HepG2 (cell line): ENCODE measurements around the gene ZNF428. TPM values are rescaled to one million over a fixed set of nuclear protein-coding genes. Genes with fewer than 3 reads are reported as not detected.
A peak's percentile ranks its signal among the peaks of the same experiment; 100 is the strongest.

Experiments used
- AGO2 ChIP-seq: fragments of 200-400 bp; formaldehyde crosslinking; optimal IDR thresholded peaks from 2 replicates; pipeline ENCODE3; 2017; ENCODE audit warnings: mild to moderate bottlenecking, low read depth, low read length, moderate library complexity
- AHR ChIP-seq: IDR thresholded peaks from 2 replicates; pipeline ENCODE4 v1.6.1; 2018; ENCODE audit warnings: missing genetic modification reagents, missing compliant biosample characterization
- ARID2 ChIP-seq: sonication (generic); formaldehyde crosslinking; IDR thresholded peaks from 2 replicates; pipeline ENCODE4 v1.8.1; 2022; ENCODE audit warnings: mild to moderate bottlenecking, missing genetic modification reagents, borderline replicate concordance
- FOXA3 ChIP-seq: IDR thresholded peaks from 2 replicates; pipeline ENCODE4 v1.6.1; 2016; ENCODE audit warnings: missing genetic modification reagents, missing compliant biosample characterization
- HNRNPLL ChIP-seq: fragments of 200-400 bp; formaldehyde crosslinking; IDR thresholded peaks from 2 replicates; pipeline ENCODE4 v1.6.1; 2017; ENCODE audit warnings: mild to moderate bottlenecking, low read depth, low read length; ENCODE audit not compliant: poor library complexity, severe bottlenecking
- IRF9 ChIP-seq: sonication (generic); formaldehyde crosslinking; IDR thresholded peaks from 2 replicates; pipeline ENCODE4 v1.8.0; 2022; ENCODE audit warnings: missing genetic modification reagents, mild to moderate bottlenecking, borderline replicate concordance
- ISL2 ChIP-seq: sonication (generic); formaldehyde crosslinking; IDR thresholded peaks from 2 replicates; pipeline ENCODE4 v1.5.0; 2020; ENCODE audit warnings: missing genetic modification reagents
- KDM5A ChIP-seq: fragments of 200-600 bp; sonication (generic); IDR thresholded peaks from 2 replicates; pipeline ENCODE4 v1.7.0; 2018; ENCODE audit warnings: antibody characterized with exemption, mild to moderate bottlenecking, low read length, borderline replicate concordance
- MEIS2 ChIP-seq: sonication (generic); formaldehyde crosslinking; IDR thresholded peaks from 2 replicates; pipeline ENCODE4 v1.9.0; 2021; ENCODE audit warnings: mild to moderate bottlenecking, missing genetic modification reagents
- MIXL1 ChIP-seq: IDR thresholded peaks from 2 replicates; pipeline ENCODE4 v1.6.1; 2016
- NFAT5 ChIP-seq: sonication (generic); formaldehyde crosslinking; IDR thresholded peaks from 2 replicates; pipeline ENCODE4 v1.4.0; 2020; ENCODE audit warnings: missing genetic modification reagents
- NONO ChIP-seq, 2 experiments: fragments of 450-650 bp in 1 of 2; sonication (generic) in 1 of 2; formaldehyde crosslinking in 1 of 2; IDR thresholded peaks in 1 of 2; conservative IDR thresholded peaks in 1 of 2; 2 replicates each; pipeline versions ENCODE4 v1.6.1 to v1.8.0; 2017 to 2022; ENCODE audit warnings: mild to moderate bottlenecking in 1 of 2, missing genetic modification reagents in 1 of 2, moderate library complexity in 1 of 2
- PHF5A ChIP-seq: IDR thresholded peaks from one replicate; pipeline ENCODE4 v1.6.1; 2018; ENCODE audit warnings: low read depth, missing genetic modification reagents; ENCODE audit not compliant: unreplicated experiment
- SALL1 ChIP-seq: sonication (generic); formaldehyde crosslinking; IDR thresholded peaks from 2 replicates; pipeline ENCODE4 v1.8.0; 2022; ENCODE audit warnings: mild to moderate bottlenecking, missing genetic modification reagents
- SCMH1 ChIP-seq: sonication (generic); formaldehyde crosslinking; IDR thresholded peaks from 2 replicates; pipeline ENCODE4 v1.9.0; 2021; ENCODE audit warnings: missing genetic modification reagents, mild to moderate bottlenecking, borderline replicate concordance
- SNRNP70 ChIP-seq: fragments of 200-400 bp; formaldehyde crosslinking; IDR thresholded peaks from 2 replicates; pipeline ENCODE4 v1.6.1; 2017; ENCODE audit warnings: mild to moderate bottlenecking, low read depth, low read length, moderate library complexity
- ZC3H13 ChIP-seq: sonication (generic); formaldehyde crosslinking; IDR thresholded peaks from 2 replicates; pipeline ENCODE4 v1.8.1; 2023; ENCODE audit warnings: mild to moderate bottlenecking, missing genetic modification reagents, moderate library complexity
- ZFP36L2 ChIP-seq: sonication (generic); formaldehyde crosslinking; IDR thresholded peaks from 2 replicates; pipeline ENCODE4 v1.4.0; 2020; ENCODE audit warnings: missing genetic modification reagents
- ZFP37 ChIP-seq: sonication (generic); formaldehyde crosslinking; IDR thresholded peaks from 2 replicates; pipeline ENCODE4 v1.4.0; 2020; ENCODE audit warnings: missing genetic modification reagents, borderline replicate concordance
- ZNF263 ChIP-seq: sonication (generic); formaldehyde crosslinking; IDR thresholded peaks from 2 replicates; pipeline ENCODE4 v1.4.0; 2020; ENCODE audit warnings: missing genetic modification reagents
- ZNF329 ChIP-seq: sonication (generic); formaldehyde crosslinking; IDR thresholded peaks from 2 replicates; pipeline ENCODE4 v1.9.0; 2021; ENCODE audit warnings: low read depth, mild to moderate bottlenecking, missing genetic modification reagents
- ZNF547 ChIP-seq: sonication (generic); formaldehyde crosslinking; IDR thresholded peaks from 2 replicates; pipeline ENCODE4 v1.5.1; 2020; ENCODE audit warnings: mild to moderate bottlenecking, missing genetic modification reagents
- ZNF691 ChIP-seq: sonication (generic); formaldehyde crosslinking; IDR thresholded peaks from 2 replicates; pipeline ENCODE4 v1.4.0; 2020; ENCODE audit warnings: missing genetic modification reagents, low read depth, mild to moderate bottlenecking, borderline replicate concordance
- polyA plus RNA-seq, 8 experiments: library from polyadenylated mRNA; depleted of rRNA in 3 of 8; stranded (reverse) in 7 of 8; unstranded in 1 of 8; fragments of >200 nt; fragmentation: Illumina TruSeq in 4 of 8; extraction: Trizol in 4 of 8; gene quantifications; 2 replicates each; pipeline versions ENCODE4 v1.2.1 to v1.2.3, GENCODE V29; 2011 to 2016; ENCODE audit warnings: low read depth in 4 of 8, missing spikeins in 1 of 8, mixed read lengths in 1 of 8; ENCODE audit not compliant: insufficient read depth in 1 of 8
- total RNA-seq, 5 experiments: library from RNA; depleted of rRNA; stranded (reverse); fragments of >200 nt; fragmentation: Illumina TruSeq; extraction: Trizol; gene quantifications; 2 replicates each; pipeline ENCODE4 v1.2.3, GENCODE V29; 2016; ENCODE audit warnings: low read depth in 1 of 5

The ZNF428 gene
- total and polyA plus RNA-seq, 2 of the 13 experiments (the other 11 are each of a cell fraction or from before 2014, with no cell fraction given): 10.4 to 26.9 TPM

DNA sequence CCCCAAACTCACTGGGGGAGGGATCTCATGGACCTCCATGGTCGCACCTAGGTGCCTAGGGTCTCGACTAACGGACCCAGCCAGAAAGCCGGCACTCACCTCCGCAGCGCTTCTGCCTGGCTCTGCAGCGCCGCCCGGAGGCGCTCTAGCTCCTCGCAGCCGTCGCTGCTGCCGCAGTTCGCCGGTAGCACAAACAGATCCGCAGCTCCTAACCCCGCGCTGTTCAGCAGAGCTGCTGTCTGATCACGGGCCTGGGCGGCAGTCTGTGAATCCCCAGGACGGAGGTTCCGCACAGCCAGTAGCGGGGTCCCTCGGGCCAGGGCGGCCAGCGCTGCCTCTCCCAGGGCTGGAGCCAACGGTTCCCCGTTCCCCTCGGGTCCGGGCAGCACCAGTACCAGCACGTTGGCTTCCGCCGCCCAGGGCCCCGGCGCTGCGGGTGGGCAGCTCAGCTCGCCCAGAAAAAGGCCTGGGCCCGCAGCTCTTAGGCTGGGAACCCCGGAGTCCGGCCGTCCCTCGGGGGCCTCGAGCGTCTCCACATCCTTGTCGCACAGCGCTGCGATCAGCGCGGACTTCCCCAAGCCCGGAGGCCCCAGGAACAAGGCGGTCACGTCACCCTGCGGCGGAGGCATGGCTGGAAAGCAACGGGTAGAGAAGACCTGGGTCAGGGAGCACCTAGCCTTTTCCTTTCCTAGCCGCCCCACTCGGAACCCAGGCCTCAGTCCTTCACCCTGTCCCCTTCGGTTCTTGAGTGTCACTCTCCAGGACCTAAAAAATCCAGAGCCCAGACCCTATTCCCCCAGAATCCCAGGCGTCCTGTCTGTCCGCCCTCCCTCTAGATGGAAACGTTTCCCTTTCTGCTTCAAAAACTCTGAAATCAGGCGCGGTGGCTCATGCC, 24.5 kb downstream of the ZNF428 start (continued):
- TF ChIP-seq MEIS2 (CRISPR knock-in tag) (no peak), SNRNP70 (no peak), AHR (CRISPR knock-in tag) (no peak), NFAT5 (CRISPR knock-in tag) (0 out of 2 replicates have a peak, but pooled peaks have one; percentile 15), PHF5A (no peak), NONO (IDR thresholded peaks at IDR 0.05) (no peak), NONO (CRISPR knock-in tag; conservative IDR thresholded peaks at IDR 0.05) (peak; percentile 56; the same call in 1 of the 2 replicates), ZNF263 (CRISPR knock-in tag) (no peak), ZNF329 (CRISPR knock-in tag) (no peak), AGO2 (peak; percentile 51), ZNF691 (CRISPR knock-in tag) (peak; percentile 83; the same call in 1 of the 2 replicates), ZFP37 (CRISPR knock-in tag) (no peak), ZNF547 (CRISPR knock-in tag) (peak; percentile 68; the same call in 1 of the 2 replicates), SALL1 (CRISPR knock-in tag) (peak; percentile 60), ARID2 (no peak), ZFP36L2 (CRISPR knock-in tag) (no peak), IRF9 (CRISPR knock-in tag) (no peak), ISL2 (peak; percentile 14; the same call in 1 of the 2 replicates), FOXA3 (CRISPR knock-in tag) (no peak), SCMH1 (CRISPR knock-in tag) (no peak), MIXL1 (CRISPR knock-in tag) (no peak), KDM5A (no peak), HNRNPLL (peak; percentile 50), ZC3H13 (peak; percentile 34; the same call in 1 of the 2 replicates)
